Lung (tissue), 12 donors: ENCODE results near the gene COG7. TPM values are rescaled to one million over a fixed set of nuclear protein-coding genes. Genes with fewer than 3 reads are reported as not detected.

Experiments
- ATAC-seq: fragments of 200-7000 bp; cut with Tn5 transposase; one replicate; pipeline ENCODE4 v1.9.1; 2020; ENCODE audit warnings: moderate number of reproducible peaks; ENCODE audit not compliant: insufficient read depth, low FRiP score
- DNase-seq, 3 donors: peaks; one replicate each; pipeline ENCODE4 v3.0.0-alpha.2; 2013 to 2017
- H3K27ac ChIP-seq, 2 donors: one replicate each; pipeline ENCODE4 v1.5.1; 2013; ENCODE audit warnings: mild to moderate bottlenecking in 2 of 2, moderate library complexity in 2 of 2, control low read depth in 1 of 2, inconsistent platforms in 1 of 2, low read depth in 1 of 2, low read length in 1 of 2
- H3K27me3 ChIP-seq, 3 donors: one replicate each; pipeline ENCODE4 v1.5.1; 2013; ENCODE audit warnings: low read length in 2 of 3; ENCODE audit not compliant: control insufficient read depth in 3 of 3, insufficient read depth in 3 of 3
- H3K36me3 ChIP-seq, 4 donors: one replicate each; pipeline ENCODE4 v1.5.1; 2013; ENCODE audit warnings: low read length in 4 of 4, mild to moderate bottlenecking in 1 of 4, moderate library complexity in 1 of 4; ENCODE audit not compliant: control insufficient read depth in 4 of 4, insufficient read depth in 4 of 4
- H3K4me1 ChIP-seq, 5 donors: one replicate each; pipeline ENCODE4 v1.5.1; 2013; ENCODE audit warnings: low read length in 5 of 5, mild to moderate bottlenecking in 2 of 5, moderate library complexity in 1 of 5; ENCODE audit not compliant: control insufficient read depth in 5 of 5, insufficient read depth in 5 of 5
- H3K4me3 ChIP-seq: one replicate; pipeline ENCODE4 v1.5.1; 2013; ENCODE audit warnings: mild to moderate bottlenecking, control low read depth, moderate library complexity
- H3K9ac ChIP-seq, 2 donors: one replicate each; pipeline ENCODE4 v1.5.1; 2013; ENCODE audit warnings: low read length in 2 of 2, control low read depth in 1 of 2; ENCODE audit not compliant: insufficient read depth in 1 of 2
- H3K9me3 ChIP-seq, 4 donors: one replicate each; pipeline ENCODE4 v1.5.1; 2013; ENCODE audit warnings: low read length in 3 of 4, mild to moderate bottlenecking in 1 of 4, moderate library complexity in 1 of 4; ENCODE audit not compliant: control insufficient read depth in 4 of 4, insufficient read depth in 3 of 4
- WGBS, 2 donors: extraction: QIAGEN DNeasy Blood & Tissue Kit; methylation state at CpG; one replicate each; pipeline ENCODE4 v1.1.7; 2013; 5-methylcytosine and 5-hydroxymethylcytosine counted together
- polyA plus RNA-seq, 2 donors: library from polyadenylated mRNA; stranded (reverse); fragments of 200-250 nt; gene quantifications; one replicate each; pipeline ENCODE4 v1.2.1, GENCODE V29; 2013
- total RNA-seq, 2 donors: library from RNA; depleted of rRNA in 1 of 2; stranded (reverse); fragments of >200 nt in 1 of 2; gene quantifications; one replicate each; pipeline ENCODE4 v1.2.1, GENCODE V29; 2014 to 2021
- TF ChIP-seq, protein P1 (sequence below): IDR thresholded peaks from 2 replicates; pipeline ENCODE4 v1.5.1; 2012; ENCODE audit warnings: mild to moderate bottlenecking; ENCODE audit errors: control extremely low read depth, extremely low read depth
- donor health status: control.
- donor health status: control.
- donor health status: Bipolar disorder and iron deficiency.
- donor health status: healthy.
- donor health status: DM: yes; HTN: yes; CAD: no.

The COG7 gene
- total and polyA plus RNA-seq, 4 donors = 14.9 to 34.0 (median 20.0) TPM

DNA sequence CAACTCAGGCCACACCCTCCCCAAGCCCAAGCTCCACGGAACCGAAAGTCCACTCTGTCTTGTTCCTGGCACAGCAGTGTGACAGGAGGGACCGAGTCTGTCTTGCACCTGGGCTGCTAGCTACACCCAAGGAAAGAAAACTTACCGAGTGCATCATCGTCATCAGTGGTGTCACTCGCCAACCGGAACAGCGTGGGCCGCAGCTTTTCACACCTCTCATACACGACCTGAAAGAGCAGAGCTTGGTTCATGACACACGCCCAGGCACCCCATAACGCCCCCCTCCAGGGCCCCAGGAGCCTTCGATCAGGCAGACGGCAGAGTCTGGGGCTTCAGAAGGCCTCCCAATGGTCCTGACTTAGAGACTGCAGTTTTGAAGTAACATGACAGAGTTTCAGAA is 29.8 kb upstream of the COG7 start:
- H3K27ac ChIP-seq = no peak overlapping the region
- peaks cover 43 to 62% (median 52%) of the 10 kb centered on the region in 4 donors for H3K36me3 ChIP-seq
- peaks cover 0 to 10% (median 0%) of the 10 kb centered on the region in 5 donors for H3K4me1 ChIP-seq
- WGBS, 2 donors = 87 to 97% methylated on average over 14 of the region's 14 CpGs
- ATAC-seq = no peak
- no peaks in the 10 kb centered on the region for H3K9me3 ChIP-seq
- TF ChIP-seq, protein P1, sequence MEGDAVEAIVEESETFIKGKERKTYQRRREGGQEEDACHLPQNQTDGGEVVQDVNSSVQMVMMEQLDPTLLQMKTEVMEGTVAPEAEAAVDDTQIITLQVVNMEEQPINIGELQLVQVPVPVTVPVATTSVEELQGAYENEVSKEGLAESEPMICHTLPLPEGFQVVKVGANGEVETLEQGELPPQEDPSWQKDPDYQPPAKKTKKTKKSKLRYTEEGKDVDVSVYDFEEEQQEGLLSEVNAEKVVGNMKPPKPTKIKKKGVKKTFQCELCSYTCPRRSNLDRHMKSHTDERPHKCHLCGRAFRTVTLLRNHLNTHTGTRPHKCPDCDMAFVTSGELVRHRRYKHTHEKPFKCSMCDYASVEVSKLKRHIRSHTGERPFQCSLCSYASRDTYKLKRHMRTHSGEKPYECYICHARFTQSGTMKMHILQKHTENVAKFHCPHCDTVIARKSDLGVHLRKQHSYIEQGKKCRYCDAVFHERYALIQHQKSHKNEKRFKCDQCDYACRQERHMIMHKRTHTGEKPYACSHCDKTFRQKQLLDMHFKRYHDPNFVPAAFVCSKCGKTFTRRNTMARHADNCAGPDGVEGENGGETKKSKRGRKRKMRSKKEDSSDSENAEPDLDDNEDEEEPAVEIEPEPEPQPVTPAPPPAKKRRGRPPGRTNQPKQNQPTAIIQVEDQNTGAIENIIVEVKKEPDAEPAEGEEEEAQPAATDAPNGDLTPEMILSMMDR = no peak
- no peak overlapping the region for H3K9ac ChIP-seq
- H3K4me3 ChIP-seq = no peak overlapping the region
- no peaks in the 10 kb centered on the region for H3K27me3 ChIP-seq
- DNase-seq = no peak

DNA sequence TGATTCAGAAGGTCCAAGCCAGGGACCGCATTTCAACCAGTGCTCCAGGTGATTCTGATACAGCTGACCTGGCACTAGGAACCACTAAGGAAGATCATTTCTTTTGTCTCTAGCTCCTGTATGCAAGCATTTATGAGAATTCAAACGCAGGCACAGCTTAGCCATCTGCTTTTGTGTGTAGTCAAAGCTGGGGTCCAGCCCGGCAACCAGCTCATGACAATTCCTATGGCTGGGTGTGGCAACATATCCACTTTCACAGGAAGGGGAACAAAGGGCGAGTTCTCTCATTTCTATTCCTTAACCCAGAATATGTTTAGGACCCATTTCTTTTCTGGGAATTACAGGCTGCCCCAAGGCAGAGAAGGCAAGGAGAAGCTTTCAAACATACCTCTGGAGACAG is 27.3 kb upstream of the COG7 start:
- WGBS, 2 donors = 86% methylated on average over 4 of the region's 4 CpGs

DNA sequence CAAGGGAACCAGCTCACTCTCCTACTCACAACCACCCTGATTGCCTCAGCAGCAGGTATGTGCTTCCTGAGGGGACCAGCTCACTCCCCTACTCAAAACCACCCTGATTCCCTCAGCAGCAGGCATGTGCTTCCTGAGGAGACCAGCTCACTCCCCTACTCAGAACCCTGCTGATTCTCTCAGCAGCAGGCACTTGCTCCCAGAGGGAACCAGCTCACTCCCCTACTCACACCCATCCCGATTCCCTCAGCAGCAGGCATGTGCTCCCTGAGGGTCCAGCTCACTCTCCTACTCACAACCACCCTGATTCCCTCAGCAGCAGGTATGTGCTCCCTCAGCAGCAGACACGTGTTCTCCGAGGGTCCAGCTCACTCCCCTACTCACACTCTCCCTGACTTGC is 26.1 kb upstream of the COG7 start:
- WGBS, 2 donors = 90 to 97% methylated on average over 3 of the region's 3 CpGs
- Histone ChIP-seq H3K4me1 (no peaks in the 10 kb centered on the region), H3K27me3 (no peaks in the 10 kb centered on the region), H3K4me3 (no peak overlapping the region), H3K9me3 (no peaks in the 10 kb centered on the region), H3K36me3 (peaks cover 37 to 52% (median 45%) of the 10 kb centered on the region in 4 donors), H3K9ac (no peak overlapping the region), H3K27ac (no peak overlapping the region)
- TF ChIP-seq, protein P1 = no peak
- no peak for DNase-seq
- ATAC-seq = no peak

More for the DNA sequence above, 27.3 kb upstream of the COG7 start:
- no peak for DNase-seq
- Histone ChIP-seq H3K27me3 (no peaks in the 10 kb centered on the region), H3K9ac (no peak overlapping the region), H3K9me3 (no peaks in the 10 kb centered on the region), H3K4me1 (no peaks in the 10 kb centered on the region), H3K27ac (no peak overlapping the region), H3K4me3 (no peak overlapping the region), H3K36me3 (peaks cover 38 to 52% (median 43%) of the 10 kb centered on the region in 4 donors)
- ATAC-seq = no peak
- TF ChIP-seq, protein P1 = no peak

DNA sequence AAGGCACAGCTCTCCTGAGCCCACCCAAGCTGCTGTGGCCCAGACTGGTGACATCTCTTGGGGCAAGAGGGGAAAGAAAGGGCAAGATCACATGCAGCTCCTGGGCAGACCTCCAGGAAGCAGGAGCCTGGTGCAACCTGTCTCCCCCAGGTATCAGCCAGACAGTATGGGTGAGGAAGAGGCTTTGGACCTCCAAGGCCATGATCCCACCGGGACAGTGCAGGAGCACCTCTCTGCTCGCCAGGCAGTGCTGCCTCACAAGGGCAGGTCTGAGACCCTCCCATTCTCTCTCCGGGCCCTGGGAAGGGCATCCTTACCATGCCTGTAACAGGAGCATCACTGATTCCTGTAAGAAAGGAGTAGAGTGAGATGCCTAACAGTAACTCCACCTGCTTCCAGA is 25.6 kb upstream of the COG7 start:
- ATAC-seq = no peak
- H3K9ac ChIP-seq = no peak overlapping the region
- 98 to 99% methylated on average over 3 of the region's 3 CpGs for WGBS, 2 donors
- no peak overlapping the region for H3K27ac ChIP-seq
- no peak for DNase-seq
- H3K36me3 ChIP-seq = peaks cover 40 to 52% (median 49%) of the 10 kb centered on the region in 4 donors
- H3K9me3 ChIP-seq = no peaks in the 10 kb centered on the region
- TF ChIP-seq, protein P1 = no peak
- H3K4me1 ChIP-seq = no peaks in the 10 kb centered on the region
- H3K27me3 ChIP-seq = no peaks in the 10 kb centered on the region
- H3K4me3 ChIP-seq = no peak overlapping the region
